IPS-18c (cell line): ENCODE results near the gene UNC119B.
"Not testable (repeated sequence)": the region's sequence is repeated elsewhere in the genome, so short reads cannot be mapped to it uniquely, and the experiment has no call there.

ENCODE experiments used
- H3K4me3 ChIP-seq: 2 replicates; pipeline ENCODE4 v1.7.0; 2013; ENCODE audit warnings: low read depth, mild to moderate bottlenecking, low read length, moderate library complexity; ENCODE audit not compliant: insufficient read depth
- H3K9me3 ChIP-seq: one replicate; pipeline ENCODE4 v1.6.1; 2013; ENCODE audit warnings: mild to moderate bottlenecking, low read length, moderate library complexity; ENCODE audit not compliant: control insufficient read depth, insufficient read depth

UNC119B gene

GRCh38 chr12:120726510-120726793, 16.2 kb downstream of the UNC119B start:
- Histone ChIP-seq H3K9me3 (no peaks in the 10 kb centered on the region), H3K4me3 (peak overlapping the region; percentile 74; the same call in 1 of the 2 replicates)

- H3K9me3 ChIP-seq, result no peaks in the 10 kb centered on the region
- no peak overlapping the region for H3K4me3 ChIP-seq
Observed at GRCh38 chr12:120726961-120727360, 16.7 kb downstream of the UNC119B start.

GRCh38 chr12:120732198-120732597, 21.9 kb downstream of the UNC119B start:
- H3K9me3 ChIP-seq, H3K4me3 ChIP-seq: not testable (repeated sequence)

DNA sequence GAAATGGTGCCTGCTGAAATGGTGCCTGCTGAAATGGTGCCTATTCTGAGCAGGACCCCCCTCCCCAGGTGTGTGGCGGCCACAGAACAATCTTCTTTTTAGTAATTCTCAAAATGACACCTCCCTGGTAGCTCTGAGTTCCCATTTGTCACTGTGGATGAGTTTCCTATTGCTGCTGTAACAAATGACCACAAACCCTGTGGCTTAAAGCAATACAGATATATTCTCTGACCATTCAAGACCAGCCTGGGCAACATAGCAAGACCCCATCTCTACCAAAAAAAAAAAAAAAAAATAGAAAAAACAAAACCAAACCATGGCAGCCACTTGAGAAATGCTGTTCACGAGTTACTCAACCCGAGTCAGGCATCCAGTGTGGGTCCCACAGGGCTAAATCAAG, 23.3 kb downstream of the UNC119B start:
- peaks cover 2% of the 10 kb centered on the region for H3K9me3 ChIP-seq
- no peak overlapping the region for H3K4me3 ChIP-seq

GRCh38 chr12:120734210-120734609, 24.0 kb downstream of the UNC119B start:
- Histone ChIP-seq H3K4me3 (no peak overlapping the region), H3K9me3 (peaks cover 2% of the 10 kb centered on the region)

GRCh38 chr12:120735181-120735580, 24.9 kb downstream of the UNC119B start:
- Histone ChIP-seq H3K4me3 (no peak overlapping the region), H3K9me3 (peaks cover 2% of the 10 kb centered on the region)

- H3K4me3 ChIP-seq, result no peak overlapping the region
- peaks cover 2% of the 10 kb centered on the region for H3K9me3 ChIP-seq
Observed at GRCh38 chr12:120736404-120737331, 26.4 kb downstream of the UNC119B start.

GRCh38 chr12:120737557-120738251, 27.4 kb downstream of the UNC119B start:
- peaks cover 2% of the 10 kb centered on the region for H3K9me3 ChIP-seq
- no peak overlapping the region for H3K4me3 ChIP-seq

DNA sequence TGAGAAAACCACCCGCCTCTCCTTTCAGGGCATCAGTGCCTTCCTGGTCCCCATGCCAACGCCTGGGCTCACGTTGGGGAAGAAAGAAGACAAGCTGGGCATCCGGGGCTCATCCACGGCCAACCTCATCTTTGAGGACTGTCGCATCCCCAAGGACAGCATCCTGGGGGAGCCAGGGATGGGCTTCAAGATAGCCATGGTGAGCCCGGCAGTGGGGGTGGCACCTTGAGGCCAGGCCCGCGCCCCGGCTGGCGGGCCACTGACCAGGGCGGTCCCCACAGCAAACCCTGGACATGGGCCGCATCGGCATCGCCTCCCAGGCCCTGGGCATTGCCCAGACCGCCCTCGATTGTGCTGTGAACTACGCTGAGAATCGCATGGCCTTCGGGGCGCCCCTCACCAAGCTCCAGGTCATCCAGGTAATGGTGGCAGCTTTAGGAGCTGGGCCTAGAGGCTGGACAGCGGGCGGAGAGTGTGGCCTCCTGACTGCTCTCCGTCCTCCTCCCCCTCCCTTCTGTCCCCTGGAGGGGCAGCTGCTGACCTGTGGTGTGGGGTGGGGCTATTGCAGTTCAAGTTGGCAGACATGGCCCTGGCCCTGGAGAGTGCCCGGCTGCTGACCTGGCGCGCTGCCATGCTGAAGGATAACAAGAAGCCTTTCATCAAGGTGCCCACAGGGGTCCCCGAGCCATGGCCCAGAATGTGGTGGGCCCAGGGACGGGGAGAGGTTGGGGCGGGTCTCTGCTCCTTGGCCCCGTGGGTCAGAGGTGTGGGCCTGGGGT, 28.2 kb downstream of the UNC119B start:
- Histone ChIP-seq H3K4me3 (no peak overlapping the region), H3K9me3 (peaks cover 2% of the 10 kb centered on the region)

GRCh38 chr12:120739031-120739762, 28.9 kb downstream of the UNC119B start:
- Histone ChIP-seq H3K4me3 (no peak overlapping the region), H3K9me3 (peaks cover 2% of the 10 kb centered on the region)

DNA sequence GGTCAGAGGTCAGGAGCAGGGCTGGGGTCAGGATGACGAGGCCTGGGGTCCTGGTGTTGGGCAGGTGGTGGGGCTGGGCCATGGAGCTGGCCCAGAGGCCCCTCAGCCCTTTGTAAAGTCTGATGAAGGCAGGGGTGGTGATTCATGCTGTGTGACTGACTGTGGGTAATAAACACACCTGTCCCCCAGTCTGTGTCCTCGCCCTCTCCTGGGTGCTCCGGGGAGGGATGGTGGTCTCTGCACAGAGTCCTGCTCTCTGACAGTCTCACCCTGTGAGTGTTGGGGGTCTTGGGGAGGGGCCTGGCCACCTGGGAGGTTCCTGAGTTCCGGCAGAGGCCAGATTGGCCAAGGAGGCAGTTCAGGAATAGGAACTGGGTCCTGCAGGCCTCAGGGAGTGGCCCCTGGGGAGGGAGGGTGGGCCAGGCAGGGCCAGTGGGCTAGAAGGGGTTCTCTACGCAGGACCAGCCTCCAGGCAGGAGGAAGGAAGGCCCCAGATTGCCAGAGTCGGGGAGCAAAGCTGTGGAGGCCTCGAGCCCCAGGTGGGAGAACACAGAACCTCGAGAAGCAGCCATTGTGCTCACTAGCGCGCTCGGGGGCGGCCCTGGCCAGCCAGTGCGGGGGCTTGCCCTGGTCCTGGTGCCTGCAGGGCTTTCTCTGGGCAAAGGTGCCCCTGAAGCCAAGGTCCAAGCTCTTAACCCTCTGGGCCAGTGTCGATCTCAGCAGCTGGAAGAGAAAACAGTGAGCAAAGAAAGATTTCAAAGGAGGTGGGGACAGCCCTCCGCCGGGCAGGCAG, 29.8 kb downstream of the UNC119B start:
- Histone ChIP-seq H3K9me3 (no peaks in the 10 kb centered on the region), H3K4me3 (no peak overlapping the region)

- no peaks in the 10 kb centered on the region for H3K9me3 ChIP-seq
- no peak overlapping the region for H3K4me3 ChIP-seq
Observed at GRCh38 chr12:120740871-120741270, 30.6 kb downstream of the UNC119B start.

GRCh38 chr12:120741476-120742421, 31.5 kb downstream of the UNC119B start:
- no peak overlapping the region for H3K4me3 ChIP-seq
- H3K9me3 ChIP-seq, result no peaks in the 10 kb centered on the region

DNA sequence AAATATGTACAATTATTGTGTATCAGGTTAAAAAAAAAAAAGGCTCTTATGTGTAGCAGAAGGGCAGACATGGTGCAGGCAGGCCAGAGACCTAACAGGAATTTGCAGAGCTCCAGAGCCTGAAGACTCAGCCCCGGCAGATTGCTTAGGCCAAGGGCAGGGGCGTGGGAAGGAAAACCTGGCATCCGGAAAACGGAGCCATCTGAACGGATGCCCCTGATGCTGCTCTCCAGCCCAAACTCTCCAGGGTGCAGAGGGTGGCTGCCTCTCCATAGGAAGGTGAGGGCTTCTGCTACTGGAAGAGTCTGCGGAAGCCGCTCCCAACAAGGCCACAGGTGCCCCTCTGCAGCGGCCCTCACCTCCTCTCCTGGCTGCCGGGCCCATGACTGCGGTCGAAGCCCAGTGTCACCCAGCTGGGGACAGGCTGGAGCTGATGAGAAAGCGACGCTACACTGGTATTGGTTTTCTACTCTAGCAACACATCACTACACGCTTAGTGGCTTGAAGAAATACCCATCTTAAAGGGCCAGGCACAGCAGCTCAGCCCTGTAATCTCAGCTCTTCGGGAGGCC, 34.8 kb downstream of the UNC119B start:
- no peaks in the 10 kb centered on the region for H3K9me3 ChIP-seq
- no peak overlapping the region for H3K4me3 ChIP-seq

GRCh38 chr12:120748242-120748641, 38.0 kb downstream of the UNC119B start:
- Histone ChIP-seq H3K9me3 (no peaks in the 10 kb centered on the region), H3K4me3 (no peak overlapping the region)
